ENCODE results near the gene LRRC8D. TPM values are rescaled to one million over a fixed set of nuclear protein-coding genes. Genes with fewer than 3 reads are reported as not detected.

LRRC8D gene
- total RNA-seq, 1 donor from 2014 or later: 42.1 TPM

- Mint-ChIP-seq H3K9me3 (ENCODE audit: low read depth) (no peaks in the 10 kb centered on the region), H3K27me3 (no peaks in the 10 kb centered on the region), H3K36me3 (ENCODE audit: insufficient read depth) (peaks cover 1% of the 10 kb centered on the region), H3K4me3 (ENCODE audit: low read depth) (no peak overlapping the region), H3K4me1 (ENCODE audit: low read depth) (peaks cover 17% of the 10 kb centered on the region), H3K27ac (no peak overlapping the region)
- no peak for DNase-seq (ENCODE audit: low spot score, unreplicated experiment)
- TF ChIP-seq CTCF (IDR thresholded peaks at IDR 0.05; ENCODE audit: unreplicated experiment): no peak
These were observed 131.2 kb downstream of the LRRC8D start for GRCh38 chr1:89951766-89952604.

- Mint-ChIP-seq H3K27ac (no peak overlapping the region), H3K36me3 (ENCODE audit: insufficient read depth) (peaks cover 1% of the 10 kb centered on the region), H3K27me3 (no peaks in the 10 kb centered on the region), H3K4me1 (ENCODE audit: low read depth) (peaks cover 22% of the 10 kb centered on the region), H3K4me3 (ENCODE audit: low read depth) (no peak overlapping the region), H3K9me3 (ENCODE audit: low read depth) (no peaks in the 10 kb centered on the region)
- TF ChIP-seq CTCF (IDR thresholded peaks at IDR 0.05; ENCODE audit: unreplicated experiment): no peak
- no peak for DNase-seq (ENCODE audit: low spot score, unreplicated experiment)
These were observed 131.8 kb downstream of the LRRC8D start for GRCh38 chr1:89952605-89953130.

- no peak for TF ChIP-seq CTCF (IDR thresholded peaks at IDR 0.05; ENCODE audit: unreplicated experiment)
- H3K4me1 Mint-ChIP-seq (ENCODE audit: low read depth): peaks cover 24% of the 10 kb centered on the region
- no peak for DNase-seq (ENCODE audit: low spot score, unreplicated experiment)
These were observed 132.3 kb downstream of the LRRC8D start for GRCh38 chr1:89953131-89953626.

DNA sequence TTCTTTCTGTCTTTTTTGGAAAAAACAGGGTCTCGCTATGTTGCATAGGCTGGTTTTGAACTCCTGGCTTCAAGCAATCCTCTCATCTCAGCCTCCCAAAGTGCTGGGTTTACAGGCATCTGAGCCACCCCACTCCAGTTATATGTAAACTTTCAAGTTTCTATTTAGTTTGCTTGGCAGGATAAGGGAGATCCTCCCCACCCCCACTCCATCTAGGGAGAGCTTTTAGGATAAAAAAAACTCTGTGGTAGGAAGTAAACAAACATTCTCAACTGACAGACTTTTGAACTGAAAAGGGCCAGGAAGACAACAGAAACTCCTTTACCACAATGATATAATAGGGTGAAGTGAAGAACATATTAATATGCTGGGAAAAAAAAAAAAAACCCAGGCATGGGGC lies 133.1 kb downstream of the LRRC8D start:
- H3K27me3 Mint-ChIP-seq: no peaks in the 10 kb centered on the region
- no peak overlapping the region for H3K4me3 Mint-ChIP-seq (ENCODE audit: low read depth)
- H3K9me3 Mint-ChIP-seq (ENCODE audit: low read depth): no peaks in the 10 kb centered on the region
- H3K4me1 Mint-ChIP-seq (ENCODE audit: low read depth): peaks cover 24% of the 10 kb centered on the region
- no peaks in the 10 kb centered on the region for H3K36me3 Mint-ChIP-seq (ENCODE audit: insufficient read depth)
- no peak for TF ChIP-seq CTCF (IDR thresholded peaks at IDR 0.05; ENCODE audit: unreplicated experiment)
- peak overlapping the region; percentile 29 for H3K27ac Mint-ChIP-seq
- no peak for DNase-seq (ENCODE audit: low spot score, unreplicated experiment)

More at GRCh38 chr1:89953131-89953626, 132.3 kb downstream of the LRRC8D start:
- no peaks in the 10 kb centered on the region for H3K27me3 Mint-ChIP-seq
- no peak overlapping the region for H3K4me3 Mint-ChIP-seq (ENCODE audit: low read depth)
- no peak overlapping the region for H3K27ac Mint-ChIP-seq
- H3K9me3 Mint-ChIP-seq (ENCODE audit: low read depth): no peaks in the 10 kb centered on the region
- H3K36me3 Mint-ChIP-seq (ENCODE audit: insufficient read depth): no peaks in the 10 kb centered on the region

DNA sequence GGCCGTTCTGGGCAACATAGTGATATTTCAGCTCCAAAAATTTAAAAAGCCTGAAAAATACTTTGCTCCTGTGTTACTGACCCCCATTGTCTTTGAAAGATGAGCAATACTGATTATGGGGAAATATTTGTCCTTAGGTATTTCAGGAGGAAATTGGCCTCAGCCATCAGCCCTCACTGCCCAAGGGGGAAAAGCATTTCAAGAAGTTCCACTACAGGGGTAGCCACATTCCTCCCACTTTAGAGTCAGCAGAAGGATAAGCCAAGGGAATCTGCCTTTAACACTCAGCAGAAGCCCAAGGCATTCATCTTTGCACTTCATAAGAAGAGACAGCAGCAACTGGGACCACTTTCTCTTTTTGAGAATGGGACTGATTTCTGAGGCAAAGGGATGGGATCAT lies 133.6 kb downstream of the LRRC8D start:
- no peak for DNase-seq (ENCODE audit: low spot score, unreplicated experiment)
- peaks cover 23% of the 10 kb centered on the region for H3K4me1 Mint-ChIP-seq (ENCODE audit: low read depth)

More for the DNA sequence above, 133.6 kb downstream of the LRRC8D start:
- H3K4me3 Mint-ChIP-seq (ENCODE audit: low read depth): no peak overlapping the region
- TF ChIP-seq CTCF (IDR thresholded peaks at IDR 0.05; ENCODE audit: unreplicated experiment): no peak
- no peaks in the 10 kb centered on the region for H3K27me3 Mint-ChIP-seq
- peaks cover 2% of the 10 kb centered on the region for H3K9me3 Mint-ChIP-seq (ENCODE audit: low read depth)
- H3K27ac Mint-ChIP-seq: no peak overlapping the region
- no peaks in the 10 kb centered on the region for H3K36me3 Mint-ChIP-seq (ENCODE audit: insufficient read depth)

Data from progenitor cell of endocrine pancreas (in vitro differentiated cells).